Body of pancreas (tissue), 4 donors: ENCODE results near the gene CD44. TPM values are rescaled to one million over a fixed set of nuclear protein-coding genes. Genes with fewer than 3 reads are reported as not detected.

Experiments
- ATAC-seq: fragments of 150-250 bp; one replicate; pipeline ENCODE4 v1.9.1; 2016
- DNase-seq, 4 donors: peaks; one replicate each; pipeline ENCODE4 v3.0.0-alpha.2; 2019
- H3K27ac ChIP-seq, 4 donors: fragments of 200-600 bp; sonication (generic); 1 replicate in 3 of 4; 2 replicates in 1 of 4; pipeline versions ENCODE4 v1.5.1 to v1.6.1; 2016 to 2019; ENCODE audit warnings: mild to moderate bottlenecking in 1 of 4, mixed read lengths in 1 of 4, moderate library complexity in 1 of 4
- H3K27me3 ChIP-seq, 2 donors: fragments of 200-600 bp; sonication (generic); one replicate each; pipeline ENCODE4 v1.6.0; 2016; ENCODE audit warnings: mild to moderate bottlenecking in 1 of 2
- H3K36me3 ChIP-seq, 2 donors: fragments of 200-600 bp; sonication (generic); replicated peaks in 1 of 2; 2 replicates each; pipeline ENCODE4 v1.5.1; 2016; ENCODE audit warnings: low read depth in 2 of 2; ENCODE audit not compliant: insufficient read depth in 1 of 2
- H3K4me1 ChIP-seq: fragments of 200-600 bp; sonication (generic); one replicate; pipeline ENCODE4 v1.6.0; 2016
- H3K4me3 ChIP-seq, 2 donors: fragments of 200-600 bp; sonication (generic); 1 replicate in 1 of 2; 2 replicates in 1 of 2; pipeline ENCODE4 v1.5.1; 2016 to 2019
- H3K9me3 ChIP-seq, 3 donors: fragments of 200-600 bp; sonication (generic); 1 replicate in 2 of 3; 2 replicates in 1 of 3; pipeline ENCODE4 v1.5.1; 2016
- CTCF ChIP-seq, 7 experiments: fragments of 450-650 bp in 4 of 7; fragments of 200-600 bp in 3 of 7; sonication (generic) in 3 of 7; IDR thresholded peaks; one replicate each; pipeline ENCODE4 v1.5.1; 2016 to 2019; ENCODE audit warnings: antibody characterized with exemption in 7 of 7
- POLR2A ChIP-seq, 3 donors: fragments of 450-650 bp; IDR thresholded peaks; one replicate each; pipeline ENCODE4 v1.6.1; 2016; ENCODE audit warnings: antibody characterized with exemption in 3 of 3, mild to moderate bottlenecking in 2 of 3
- WGBS, 2 donors: methylation state at CpG; one replicate each; pipeline ENCODE4 v1.1.5; 2017; 5-methylcytosine and 5-hydroxymethylcytosine counted together
- intact Hi-C: fragments of 100-400 bp; cut with DNase I; formaldehyde crosslinking; loops from one replicate; pipeline ENCODE4 v1.15.1; 2023
- total RNA-seq, 2 donors: library from RNA; depleted of rRNA; stranded (reverse); fragments of >200 nt; gene quantifications; one replicate each; pipeline ENCODE4 v1.1.0, GENCODE V29; 2016

CD44 gene
- total RNA-seq, 2 donors from 2014 or later: 266 to 433 TPM

GRCh38 chr11:35173616-35174566, 34.9 kb downstream of the CD44 start:
- peak overlapping the region; percentile 37 to 61 (median 52) for H3K27ac ChIP-seq
- 62 to 65% methylated on average over 3 of the region's 3 CpGs for WGBS, 2 donors
- no peak overlapping the region for H3K4me3 ChIP-seq
- DNase-seq (no peak), ATAC-seq (no peak)
- TF ChIP-seq CTCF (IDR thresholded peaks at IDR 0.05) (no peak), POLR2A (IDR thresholded peaks at IDR 0.05) (no peak)
- intact Hi-C loops: no loop called here
- H3K4me1 ChIP-seq: peaks cover 54% of the 10 kb centered on the region
- no peaks in the 10 kb centered on the region for H3K27me3 ChIP-seq
- peaks cover 4 to 12% of the 10 kb centered on the region in 2 donors for H3K36me3 ChIP-seq
- H3K9me3 ChIP-seq: no peaks in the 10 kb centered on the region

DNA sequence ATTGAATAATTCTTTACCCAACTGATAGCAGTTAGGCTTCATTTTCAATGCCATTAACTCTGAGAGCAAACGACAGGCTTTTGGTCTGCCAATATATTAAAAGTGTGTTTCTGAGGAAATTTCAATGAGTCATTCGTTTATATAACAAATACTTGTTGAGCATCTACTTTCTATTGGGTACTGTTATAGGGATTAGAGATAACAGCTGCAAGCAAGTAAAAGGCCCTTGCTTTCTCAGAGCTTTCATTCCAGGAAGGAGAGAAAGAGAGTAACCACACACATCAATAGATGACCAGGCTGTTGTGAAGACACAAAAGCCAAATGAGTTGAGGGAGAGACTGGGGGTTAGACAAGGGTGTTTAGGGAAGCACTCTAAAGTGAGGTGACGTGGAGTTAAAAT, 35.7 kb downstream of the CD44 start:
- DNase-seq (no peak), ATAC-seq (no peak)
- WGBS, 2 donors: 44 to 53% methylated on average over 3 of the region's 3 CpGs
- H3K4me1 ChIP-seq: peaks cover 53% of the 10 kb centered on the region
- H3K36me3 ChIP-seq: peaks cover 4 to 12% of the 10 kb centered on the region in 2 donors
- TF ChIP-seq CTCF (IDR thresholded peaks at IDR 0.05): no peak
- no peak for TF ChIP-seq POLR2A (IDR thresholded peaks at IDR 0.05)
- H3K27ac ChIP-seq: peak overlapping the region in 1 of 4 donors; percentile 61
- no peaks in the 10 kb centered on the region for H3K9me3 ChIP-seq
- H3K4me3 ChIP-seq: no peak overlapping the region
- no peaks in the 10 kb centered on the region for H3K27me3 ChIP-seq
- intact Hi-C loops: no loop called here

DNA sequence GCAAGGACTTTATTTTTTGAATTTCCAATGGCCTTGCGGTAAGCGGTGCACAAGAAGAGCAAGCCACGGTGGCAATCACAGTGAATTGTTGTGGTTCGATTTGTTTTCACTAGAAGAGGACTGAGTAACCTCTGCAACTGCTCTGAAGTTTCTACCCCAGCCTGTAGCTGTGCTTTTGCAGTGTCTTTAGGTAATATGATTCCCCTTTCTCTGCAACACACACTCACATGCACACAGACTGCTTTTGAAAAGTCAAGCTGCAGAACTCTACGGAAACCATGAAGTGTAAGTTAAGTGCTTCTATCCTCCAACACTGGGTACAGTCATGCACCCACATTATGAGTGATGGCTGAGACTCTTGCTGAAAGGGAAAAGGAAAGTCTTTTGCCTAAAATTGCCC, 38.4 kb downstream of the CD44 start:
- Histone ChIP-seq H3K36me3 (peaks cover 4 to 12% of the 10 kb centered on the region in 2 donors), H3K4me1 (peaks cover 38% of the 10 kb centered on the region), H3K27me3 (no peaks in the 10 kb centered on the region), H3K9me3 (no peaks in the 10 kb centered on the region), H3K4me3 (no peak overlapping the region), H3K27ac (no peak overlapping the region)
- no peak for ATAC-seq
- 87 to 92% methylated on average over 5 of the region's 5 CpGs for WGBS, 2 donors
- no peak for TF ChIP-seq CTCF (IDR thresholded peaks at IDR 0.05)
- TF ChIP-seq POLR2A (IDR thresholded peaks at IDR 0.05): no peak
- no peak for DNase-seq
- intact Hi-C loops: no loop called here

DNA sequence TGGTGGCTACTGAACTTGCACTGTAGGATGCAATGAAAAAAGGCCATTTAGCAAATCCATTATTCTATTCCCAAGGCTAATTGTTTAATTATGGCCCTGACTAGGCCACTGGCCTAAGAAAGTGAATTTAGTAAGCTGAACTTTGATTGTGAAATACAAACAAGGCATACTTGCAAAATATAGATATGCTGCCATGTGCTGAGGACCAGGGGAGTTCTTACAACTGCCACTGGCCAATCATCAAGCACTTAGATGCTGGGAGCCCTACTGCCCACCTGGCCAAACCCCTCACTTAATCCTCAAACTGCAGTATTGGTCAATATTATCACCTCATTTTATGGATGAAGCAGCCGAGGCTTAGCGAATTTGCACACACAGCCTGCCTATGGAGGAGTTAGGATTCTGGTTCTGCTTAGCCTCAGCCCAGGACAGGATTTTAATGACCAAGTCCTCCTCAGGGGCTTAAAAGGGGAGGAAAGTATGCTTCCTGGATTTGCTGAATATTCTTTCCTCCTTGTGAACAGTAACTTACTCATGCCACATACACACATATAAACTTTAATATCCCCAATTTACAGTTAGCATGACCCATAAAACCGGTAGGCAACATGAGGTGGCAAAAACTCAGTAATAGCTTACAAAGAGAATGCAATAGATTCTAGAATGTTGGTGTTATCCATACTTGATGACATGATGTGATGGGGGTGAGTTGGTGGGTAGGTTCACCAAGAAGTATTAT, 39.3 kb downstream of the CD44 start:
- TF ChIP-seq POLR2A (IDR thresholded peaks at IDR 0.05): no peak
- no peak for TF ChIP-seq CTCF (IDR thresholded peaks at IDR 0.05)
- intact Hi-C loops: no loop called here
- Histone ChIP-seq H3K4me1 (peaks cover 29% of the 10 kb centered on the region), H3K9me3 (no peaks in the 10 kb centered on the region), H3K27ac (no peak overlapping the region), H3K4me3 (no peak overlapping the region), H3K36me3 (peaks cover 4 to 15% of the 10 kb centered on the region in 2 donors), H3K27me3 (no peaks in the 10 kb centered on the region)
- 94 to 100% methylated on average over 3 of the region's 3 CpGs for WGBS, 2 donors
- ATAC-seq (no peak), DNase-seq (no peak)
